PC-3 (cell line): ENCODE results near the gene DOP1B. TPM values are rescaled to one million over a fixed set of nuclear protein-coding genes. Genes with fewer than 3 reads are reported as not detected.

ENCODE experiments used
- ATAC-seq: fragments of 200-7000 bp; cut with Tn5 transposase; 2 replicates; pipeline ENCODE4 v1.9.1; 2020; ENCODE audit warnings: mild to moderate bottlenecking, moderate library complexity
- BruUV-seq: library from RNA; stranded (reverse); fragments of 400-500 nt; replicated peaks from 2 replicates; lab custom pipeline; 2021; lab: Mats Ljungman, UMichigan
- CTCF ChIA-PET: fragments of 300-600 bp; sonication (Branson Sonifier 250); formaldehyde crosslinking; loops from one replicate; lab custom pipeline; 2022; ENCODE audit warnings: antibody characterized with exemption; lab: Charles Lee
- POLR2A ChIA-PET: fragments of 300-600 bp; sonication (Branson Sonifier 250); formaldehyde crosslinking; loops from one replicate; lab custom pipeline; 2022; ENCODE audit warnings: antibody characterized with exemption; ENCODE audit not compliant: unreplicated experiment; lab: Charles Lee
- DNase-seq: peaks from one replicate; pipeline ENCODE4 v3.0.0-alpha.2; 2015
- H2AFZ ChIP-seq: fragments of 300-600 bp; sonication (generic); 2 replicates; pipeline ENCODE4 v1.6.0; 2016; ENCODE audit warnings: antibody characterized with exemption, low read length
- H3F3A ChIP-seq: fragments of 300-600 bp; sonication (generic); one replicate; pipeline ENCODE4 v1.6.0; 2017; ENCODE audit warnings: antibody characterized with exemption, low read length, control low read depth, mild to moderate bottlenecking; ENCODE audit not compliant: unreplicated experiment
- H3K27ac ChIP-seq: fragments of 300-600 bp; sonication (generic); 2 replicates; pipeline ENCODE4 v1.5.1; 2016; ENCODE audit warnings: mild to moderate bottlenecking, low read length
- H3K27me3 ChIP-seq: fragments of 300-600 bp; sonication (generic); 2 replicates; pipeline ENCODE4 v1.6.1; 2016; ENCODE audit warnings: low read length, mixed read lengths
- H3K36me3 ChIP-seq: fragments of 300-600 bp; sonication (generic); 2 replicates; pipeline ENCODE4 v1.6.1; 2016; ENCODE audit warnings: low read depth, mixed run types, low read length, mixed read lengths
- H3K4me1 ChIP-seq: fragments of 300-600 bp; sonication (generic); 2 replicates; pipeline ENCODE4 v1.5.1; 2016; ENCODE audit warnings: low read length; ENCODE audit not compliant: insufficient read depth
- H3K4me2 ChIP-seq: fragments of 300-600 bp; sonication (generic); 2 replicates; pipeline ENCODE4 v1.6.0; 2016; ENCODE audit warnings: low read length
- H3K4me3 ChIP-seq: fragments of 300-600 bp; sonication (generic); 2 replicates; pipeline ENCODE4 v1.5.1; 2016; ENCODE audit warnings: mild to moderate bottlenecking, low read length, mixed read lengths
- H3K79me2 ChIP-seq: fragments of 300-600 bp; sonication (generic); 2 replicates; pipeline ENCODE4 v1.6.1; 2017; ENCODE audit warnings: low read length, mixed read lengths
- H3K9ac ChIP-seq: fragments of 300-600 bp; sonication (generic); 2 replicates; pipeline ENCODE4 v1.6.0; 2016; ENCODE audit warnings: mild to moderate bottlenecking, low read length
- H3K9me2 ChIP-seq: fragments of 300-600 bp; sonication (generic); replicated peaks from 2 replicates; pipeline ENCODE4 v1.6.1; 2016; ENCODE audit warnings: mixed run types, low read length, mixed read lengths
- H3K9me3 ChIP-seq: fragments of 300-600 bp; sonication (generic); 2 replicates; pipeline ENCODE4 v1.6.1; 2016; ENCODE audit warnings: low read length, mixed read lengths
- H4K20me1 ChIP-seq: fragments of 300-600 bp; sonication (generic); 2 replicates; pipeline ENCODE4 v1.6.1; 2016; ENCODE audit warnings: low read length, mixed read lengths
- EZH2 ChIP-seq: fragments of 300-600 bp; sonication (generic); IDR thresholded peaks from one replicate; pipeline ENCODE4 v1.6.1; 2017; ENCODE audit warnings: antibody characterized with exemption, mild to moderate bottlenecking, low read length; ENCODE audit not compliant: unreplicated experiment
- EZH2phosphoT487 ChIP-seq: fragments of 300-600 bp; sonication (generic); IDR thresholded peaks from 2 replicates; pipeline ENCODE4 v1.6.1; 2018; ENCODE audit warnings: mild to moderate bottlenecking, antibody characterized with exemption, low read length, borderline replicate concordance
- intact Hi-C: fragments of 100-400 bp; cut with micrococcal nuclease; formaldehyde crosslinking; loops from 2 replicates; pipeline ENCODE4 v1.9.0; 2023
- total RNA-seq: library from RNA; depleted of rRNA; stranded (reverse); fragments of >200 nt; gene quantifications from 2 replicates; pipeline ENCODE4 v1.2.3, GENCODE V29; 2014
- TF ChIP-seq, protein P1 (sequence below): fragments of 300-600 bp; sonication (generic); conservative IDR thresholded peaks from 2 replicates; pipeline ENCODE4 v1.5.1; 2017; ENCODE audit warnings: antibody characterized with exemption, low read depth, mild to moderate bottlenecking, low read length

The DOP1B gene
- total RNA-seq, 1 experiment from 2014 or later: 7.0 TPM

DNA sequence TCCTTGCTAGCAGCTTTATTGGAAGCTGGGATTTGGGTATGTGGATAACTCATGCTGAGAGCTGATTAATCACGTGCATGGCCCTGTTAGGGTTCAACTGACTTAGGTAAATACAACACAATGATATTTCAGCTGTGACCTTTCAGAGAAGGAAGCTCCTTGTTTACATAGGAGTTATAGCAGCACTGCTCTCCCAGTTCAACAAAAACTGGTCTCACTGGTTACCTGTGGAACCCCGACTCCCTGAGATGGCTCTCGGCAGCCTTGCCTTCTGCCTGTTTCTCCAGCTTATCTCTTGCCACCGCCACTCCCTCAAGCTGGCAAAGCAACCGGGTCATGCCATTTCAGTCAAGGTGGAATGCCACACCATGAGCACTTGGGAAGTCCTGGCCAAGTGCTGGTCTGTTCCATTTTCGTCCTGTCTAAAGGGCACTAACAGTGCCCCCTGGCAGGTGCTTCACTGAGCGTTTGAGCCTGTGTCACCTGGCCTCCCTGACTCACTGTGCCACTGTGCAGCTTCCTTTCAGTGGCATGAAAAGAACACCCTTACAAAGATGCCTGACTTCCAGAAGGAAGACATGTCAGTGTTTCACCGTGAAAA is 31.6 kb downstream of the DOP1B start:
- Histone ChIP-seq H3K9me2 (no peaks in the 10 kb centered on the region), H3K9me3 (no peaks in the 10 kb centered on the region), H3K9ac (peak overlapping the region; percentile 14), H3K4me1 (peaks cover 24% of the 10 kb centered on the region), H3F3A (no peaks in the 10 kb centered on the region), H3K4me3 (peak overlapping the region; percentile 50), H3K27ac (peak overlapping the region; percentile 72), H3K36me3 (no peaks in the 10 kb centered on the region), H2AFZ (peak overlapping the region; percentile 56), H3K79me2 (no peaks in the 10 kb centered on the region), H4K20me1 (no peaks in the 10 kb centered on the region), H3K4me2 (peak overlapping the region; percentile 81), H3K27me3 (no peaks in the 10 kb centered on the region)
- BruUV-seq: no TSS peak
- intact Hi-C loops: loop anchor here (2.0 kb wide), 1 partner anchor 21 kb away; no protein-coding TSS in a partner anchor
- TF ChIP-seq EZH2: no peak
- TF ChIP-seq, protein P1, sequence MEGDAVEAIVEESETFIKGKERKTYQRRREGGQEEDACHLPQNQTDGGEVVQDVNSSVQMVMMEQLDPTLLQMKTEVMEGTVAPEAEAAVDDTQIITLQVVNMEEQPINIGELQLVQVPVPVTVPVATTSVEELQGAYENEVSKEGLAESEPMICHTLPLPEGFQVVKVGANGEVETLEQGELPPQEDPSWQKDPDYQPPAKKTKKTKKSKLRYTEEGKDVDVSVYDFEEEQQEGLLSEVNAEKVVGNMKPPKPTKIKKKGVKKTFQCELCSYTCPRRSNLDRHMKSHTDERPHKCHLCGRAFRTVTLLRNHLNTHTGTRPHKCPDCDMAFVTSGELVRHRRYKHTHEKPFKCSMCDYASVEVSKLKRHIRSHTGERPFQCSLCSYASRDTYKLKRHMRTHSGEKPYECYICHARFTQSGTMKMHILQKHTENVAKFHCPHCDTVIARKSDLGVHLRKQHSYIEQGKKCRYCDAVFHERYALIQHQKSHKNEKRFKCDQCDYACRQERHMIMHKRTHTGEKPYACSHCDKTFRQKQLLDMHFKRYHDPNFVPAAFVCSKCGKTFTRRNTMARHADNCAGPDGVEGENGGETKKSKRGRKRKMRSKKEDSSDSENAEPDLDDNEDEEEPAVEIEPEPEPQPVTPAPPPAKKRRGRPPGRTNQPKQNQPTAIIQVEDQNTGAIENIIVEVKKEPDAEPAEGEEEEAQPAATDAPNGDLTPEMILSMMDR: peak; percentile 56; the same call in 1 of the 2 replicates
- ChIA-PET CTCF (interaction anchor here (0.5 kb wide), 1 partner anchor 15 kb away, joined by 4 read pairs; no protein-coding TSS in a partner anchor), POLR2A (interaction anchor here (0.6 kb wide), 2 partner anchors 127 to 1561 kb away, joined by 3 to 5 read pairs; no protein-coding TSS in a partner anchor)
- DNase-seq: peak; percentile 85
- peak; percentile 85 for ATAC-seq

DNA sequence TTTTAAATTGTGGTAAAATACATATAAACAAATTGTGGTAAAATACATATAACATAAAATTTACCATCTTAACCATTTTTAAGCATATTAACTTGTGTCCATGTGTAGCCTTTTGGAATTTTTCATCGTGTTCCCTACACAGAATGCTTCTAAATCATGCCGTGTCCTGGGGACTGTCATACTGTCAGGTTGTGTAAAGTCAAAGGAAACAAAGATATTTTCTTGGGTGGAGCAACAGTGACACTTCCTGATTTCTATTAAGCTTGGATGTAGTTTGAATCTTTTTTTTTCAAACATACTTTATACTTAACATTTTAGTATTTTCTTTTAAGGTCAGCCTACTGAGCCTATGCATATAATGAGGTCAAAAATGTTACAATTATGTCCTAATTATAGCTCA is 32.3 kb downstream of the DOP1B start:
- no peaks in the 10 kb centered on the region for H3K9me3 ChIP-seq
- H2AFZ ChIP-seq: no peak overlapping the region
- ATAC-seq: no peak
- H4K20me1 ChIP-seq: no peaks in the 10 kb centered on the region
- no peaks in the 10 kb centered on the region for H3K9me2 ChIP-seq
- H3K79me2 ChIP-seq: no peaks in the 10 kb centered on the region
- H3K27me3 ChIP-seq: no peaks in the 10 kb centered on the region
- POLR2A ChIA-PET: interaction anchor here (0.7 kb wide), 1 partner anchor 420 kb away, joined by 3 read pairs; no protein-coding TSS in a partner anchor
- H3K4me2 ChIP-seq: peak overlapping the region; percentile 81
- CTCF ChIA-PET: no interaction called here
- no peaks in the 10 kb centered on the region for H3K36me3 ChIP-seq
- peak overlapping the region; percentile 50; the same call in 1 of the 2 replicates for H3K4me3 ChIP-seq
- intact Hi-C loops: loop anchor here (2.0 kb wide), 1 partner anchor 20 kb away; no protein-coding TSS in a partner anchor
- H3K4me1 ChIP-seq: peaks cover 32% of the 10 kb centered on the region
- H3F3A ChIP-seq: no peaks in the 10 kb centered on the region
- H3K27ac ChIP-seq: peak overlapping the region; percentile 72
- TF ChIP-seq EZH2 (no peak), EZH2phosphoT487 (no peak)
- TF ChIP-seq, protein P1: no peak
- H3K9ac ChIP-seq: peak overlapping the region; percentile 14; the same call in 1 of the 2 replicates
- no TSS peak for BruUV-seq
- DNase-seq: no peak

DNA sequence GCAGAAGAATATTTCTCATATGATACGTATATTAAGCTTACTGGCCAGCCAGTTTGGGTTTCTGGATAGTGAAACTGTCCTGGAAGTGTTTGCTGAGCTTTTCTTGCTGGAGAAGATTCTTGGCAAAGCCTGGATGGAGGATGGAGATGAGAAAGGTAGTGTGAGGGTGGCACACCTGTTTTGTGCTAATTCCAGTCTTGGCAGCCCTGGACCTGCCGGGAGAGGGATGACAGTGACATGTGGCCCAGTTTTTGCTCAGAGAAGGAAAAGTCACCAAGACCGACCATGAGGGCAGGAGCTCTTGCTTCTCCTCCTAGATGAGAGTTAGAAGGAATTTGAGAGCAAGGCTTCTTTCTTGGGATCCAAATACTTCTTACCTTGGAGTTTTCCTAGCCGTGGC is 34.1 kb downstream of the DOP1B start:
- Histone ChIP-seq H3K9ac (no peak overlapping the region), H3K36me3 (no peaks in the 10 kb centered on the region), H3K27me3 (no peaks in the 10 kb centered on the region), H3K4me3 (no peak overlapping the region), H3K9me2 (no peaks in the 10 kb centered on the region), H3K27ac (no peak overlapping the region), H3K4me2 (no peak overlapping the region), H3K4me1 (peaks cover 35% of the 10 kb centered on the region), H3K9me3 (no peaks in the 10 kb centered on the region), H3K79me2 (no peaks in the 10 kb centered on the region), H4K20me1 (no peaks in the 10 kb centered on the region), H3F3A (no peaks in the 10 kb centered on the region), H2AFZ (no peak overlapping the region)
- ChIA-PET POLR2A (interaction anchor here (0.5 to 0.7 kb wide), 2 partner anchors 15 to 495 kb away, joined by 9 to 15 read pairs; no protein-coding TSS in a partner anchor), CTCF (no interaction called here)
- TF ChIP-seq, protein P1: no peak
- TF ChIP-seq EZH2phosphoT487 (no peak), EZH2 (no peak)
- intact Hi-C loops: no loop called here
- BruUV-seq: no TSS peak
- no peak for ATAC-seq
- no peak for DNase-seq
